HepG2 (cell line): ENCODE measurements around the gene ATP9A. TPM values are rescaled to one million over a fixed set of nuclear protein-coding genes. Genes with fewer than 3 reads are reported as not detected.
A peak's percentile ranks its signal among the peaks of the same experiment; 100 is the strongest.

Experiments used
- GATAD2A ChIP-seq: IDR thresholded peaks from 2 replicates; pipeline ENCODE4 v1.6.1; 2016
- SIX1 ChIP-seq: sonication (generic); formaldehyde crosslinking; IDR thresholded peaks from 2 replicates; pipeline ENCODE4 v1.4.0; 2020; ENCODE audit warnings: missing genetic modification reagents, borderline replicate concordance
- ZMYM3 ChIP-seq: sonication (generic); formaldehyde crosslinking; IDR thresholded peaks from 2 replicates; pipeline ENCODE4 v1.5.1; 2020; ENCODE audit warnings: mild to moderate bottlenecking, missing genetic modification reagents
- ZNF3 ChIP-seq: IDR thresholded peaks from 2 replicates; pipeline ENCODE4 v1.7.0; 2017; ENCODE audit warnings: inconsistent platforms
- polyA plus RNA-seq, 8 experiments: library from polyadenylated mRNA; depleted of rRNA in 3 of 8; stranded (reverse) in 7 of 8; unstranded in 1 of 8; fragments of >200 nt; fragmentation: Illumina TruSeq in 4 of 8; extraction: Trizol in 4 of 8; gene quantifications; 2 replicates each; pipeline versions ENCODE4 v1.2.1 to v1.2.3, GENCODE V29; 2011 to 2016; ENCODE audit warnings: low read depth in 4 of 8, missing spikeins in 1 of 8, mixed read lengths in 1 of 8; ENCODE audit not compliant: insufficient read depth in 1 of 8
- total RNA-seq, 5 experiments: library from RNA; depleted of rRNA; stranded (reverse); fragments of >200 nt; fragmentation: Illumina TruSeq; extraction: Trizol; gene quantifications; 2 replicates each; pipeline ENCODE4 v1.2.3, GENCODE V29; 2016; ENCODE audit warnings: low read depth in 1 of 5
- TF ChIP-seq, protein P1 (sequence below): sonication (generic); formaldehyde crosslinking; IDR thresholded peaks from 2 replicates; pipeline ENCODE4 v1.5.0; 2020; ENCODE audit warnings: mild to moderate bottlenecking, missing genetic modification reagents
- TF ChIP-seq, protein P2 (sequence below), 2 experiments: sonication (generic) in 1 of 2; formaldehyde crosslinking in 1 of 2; IDR thresholded peaks; 2 replicates each; pipeline versions ENCODE4 v1.4.0 to v1.6.1; 2016 to 2020; ENCODE audit warnings: borderline replicate concordance in 1 of 2, low read depth in 1 of 2, mild to moderate bottlenecking in 1 of 2, missing genetic modification reagents in 1 of 2
- TF ChIP-seq, protein P3 (sequence below): sonication (generic); formaldehyde crosslinking; IDR thresholded peaks from 2 replicates; pipeline ENCODE4 v1.4.0; 2020; ENCODE audit warnings: missing genetic modification reagents

Gene ATP9A
- total and polyA plus RNA-seq, 2 of the 13 experiments (the other 11 are each of a cell fraction or from before 2014, with no cell fraction given): 11.8 to 18.5 TPM

- TF ChIP-seq, protein P1, sequence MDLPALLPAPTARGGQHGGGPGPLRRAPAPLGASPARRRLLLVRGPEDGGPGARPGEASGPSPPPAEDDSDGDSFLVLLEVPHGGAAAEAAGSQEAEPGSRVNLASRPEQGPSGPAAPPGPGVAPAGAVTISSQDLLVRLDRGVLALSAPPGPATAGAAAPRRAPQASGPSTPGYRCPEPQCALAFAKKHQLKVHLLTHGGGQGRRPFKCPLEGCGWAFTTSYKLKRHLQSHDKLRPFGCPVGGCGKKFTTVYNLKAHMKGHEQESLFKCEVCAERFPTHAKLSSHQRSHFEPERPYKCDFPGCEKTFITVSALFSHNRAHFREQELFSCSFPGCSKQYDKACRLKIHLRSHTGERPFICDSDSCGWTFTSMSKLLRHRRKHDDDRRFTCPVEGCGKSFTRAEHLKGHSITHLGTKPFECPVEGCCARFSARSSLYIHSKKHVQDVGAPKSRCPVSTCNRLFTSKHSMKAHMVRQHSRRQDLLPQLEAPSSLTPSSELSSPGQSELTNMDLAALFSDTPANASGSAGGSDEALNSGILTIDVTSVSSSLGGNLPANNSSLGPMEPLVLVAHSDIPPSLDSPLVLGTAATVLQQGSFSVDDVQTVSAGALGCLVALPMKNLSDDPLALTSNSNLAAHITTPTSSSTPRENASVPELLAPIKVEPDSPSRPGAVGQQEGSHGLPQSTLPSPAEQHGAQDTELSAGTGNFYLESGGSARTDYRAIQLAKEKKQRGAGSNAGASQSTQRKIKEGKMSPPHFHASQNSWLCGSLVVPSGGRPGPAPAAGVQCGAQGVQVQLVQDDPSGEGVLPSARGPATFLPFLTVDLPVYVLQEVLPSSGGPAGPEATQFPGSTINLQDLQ (CRISPR knock-in tag): no peak
- TF ChIP-seq, protein P2, sequence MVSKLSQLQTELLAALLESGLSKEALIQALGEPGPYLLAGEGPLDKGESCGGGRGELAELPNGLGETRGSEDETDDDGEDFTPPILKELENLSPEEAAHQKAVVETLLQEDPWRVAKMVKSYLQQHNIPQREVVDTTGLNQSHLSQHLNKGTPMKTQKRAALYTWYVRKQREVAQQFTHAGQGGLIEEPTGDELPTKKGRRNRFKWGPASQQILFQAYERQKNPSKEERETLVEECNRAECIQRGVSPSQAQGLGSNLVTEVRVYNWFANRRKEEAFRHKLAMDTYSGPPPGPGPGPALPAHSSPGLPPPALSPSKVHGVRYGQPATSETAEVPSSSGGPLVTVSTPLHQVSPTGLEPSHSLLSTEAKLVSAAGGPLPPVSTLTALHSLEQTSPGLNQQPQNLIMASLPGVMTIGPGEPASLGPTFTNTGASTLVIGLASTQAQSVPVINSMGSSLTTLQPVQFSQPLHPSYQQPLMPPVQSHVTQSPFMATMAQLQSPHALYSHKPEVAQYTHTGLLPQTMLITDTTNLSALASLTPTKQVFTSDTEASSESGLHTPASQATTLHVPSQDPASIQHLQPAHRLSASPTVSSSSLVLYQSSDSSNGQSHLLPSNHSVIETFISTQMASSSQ (IDR thresholded peaks at IDR 0.05; ENCODE audit: low read depth): no peak
- TF ChIP-seq, protein P2 (CRISPR knock-in tag; IDR thresholded peaks at IDR 0.05; ENCODE audit: borderline replicate concordance): no peak
- no peak for TF ChIP-seq ZMYM3 (CRISPR knock-in tag)
- peak; percentile 59; the same call in 1 of the 2 replicates for TF ChIP-seq GATAD2A (CRISPR knock-in tag)
- TF ChIP-seq, protein P3, sequence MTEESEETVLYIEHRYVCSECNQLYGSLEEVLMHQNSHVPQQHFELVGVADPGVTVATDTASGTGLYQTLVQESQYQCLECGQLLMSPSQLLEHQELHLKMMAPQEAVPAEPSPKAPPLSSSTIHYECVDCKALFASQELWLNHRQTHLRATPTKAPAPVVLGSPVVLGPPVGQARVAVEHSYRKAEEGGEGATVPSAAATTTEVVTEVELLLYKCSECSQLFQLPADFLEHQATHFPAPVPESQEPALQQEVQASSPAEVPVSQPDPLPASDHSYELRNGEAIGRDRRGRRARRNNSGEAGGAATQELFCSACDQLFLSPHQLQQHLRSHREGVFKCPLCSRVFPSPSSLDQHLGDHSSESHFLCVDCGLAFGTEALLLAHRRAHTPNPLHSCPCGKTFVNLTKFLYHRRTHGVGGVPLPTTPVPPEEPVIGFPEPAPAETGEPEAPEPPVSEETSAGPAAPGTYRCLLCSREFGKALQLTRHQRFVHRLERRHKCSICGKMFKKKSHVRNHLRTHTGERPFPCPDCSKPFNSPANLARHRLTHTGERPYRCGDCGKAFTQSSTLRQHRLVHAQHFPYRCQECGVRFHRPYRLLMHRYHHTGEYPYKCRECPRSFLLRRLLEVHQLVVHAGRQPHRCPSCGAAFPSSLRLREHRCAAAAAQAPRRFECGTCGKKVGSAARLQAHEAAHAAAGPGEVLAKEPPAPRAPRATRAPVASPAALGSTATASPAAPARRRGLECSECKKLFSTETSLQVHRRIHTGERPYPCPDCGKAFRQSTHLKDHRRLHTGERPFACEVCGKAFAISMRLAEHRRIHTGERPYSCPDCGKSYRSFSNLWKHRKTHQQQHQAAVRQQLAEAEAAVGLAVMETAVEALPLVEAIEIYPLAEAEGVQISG: no peak
- peak; percentile 99 for TF ChIP-seq SIX1
- TF ChIP-seq ZNF3 (CRISPR knock-in tag): no peak
- TF ChIP-seq, all 625 proteins: peak for 51
Observed at GRCh38 chr20:51725584-51726176, 42.5 kb downstream of the ATP9A start (continued).
